Tibial nerve (tissue), 4 donors: ENCODE measurements around the gene XCR1. TPM values are rescaled to one million over a fixed set of nuclear protein-coding genes. Genes with fewer than 3 reads are reported as not detected.

ENCODE experiments used
- DNase-seq, 2 donors: peaks; one replicate each; pipeline ENCODE4 v3.0.0-alpha.2; 2019; ENCODE audit warnings: low spot score in 2 of 2
- H3K27ac ChIP-seq, 4 donors: fragments of 200-600 bp; sonication (generic) in 3 of 4; one replicate each; pipeline ENCODE4 v1.5.1; 2017 to 2019; ENCODE audit warnings: mild to moderate bottlenecking in 1 of 4
- H3K27me3 ChIP-seq, 2 donors: fragments of 200-600 bp; sonication (generic) in 1 of 2; one replicate each; pipeline versions ENCODE4 v1.5.1 to v1.6.0; 2017 to 2019
- H3K36me3 ChIP-seq, 3 donors: fragments of 200-600 bp; sonication (generic); one replicate each; pipeline ENCODE4 v1.5.1; 2018 to 2019
- H3K4me1 ChIP-seq, 4 donors: fragments of 200-600 bp; sonication (generic) in 3 of 4; one replicate each; pipeline ENCODE4 v1.5.1; 2017 to 2019
- H3K4me3 ChIP-seq, 4 donors: fragments of 200-600 bp; sonication (generic) in 3 of 4; one replicate each; pipeline ENCODE4 v1.5.1; 2017 to 2019; ENCODE audit warnings: mild to moderate bottlenecking in 1 of 4, moderate library complexity in 1 of 4
- H3K9me3 ChIP-seq, 4 donors: fragments of 200-600 bp; sonication (generic) in 3 of 4; one replicate each; pipeline ENCODE4 v1.5.1; 2017 to 2019
- EP300 ChIP-seq, 2 donors: sonication (generic); formaldehyde crosslinking; IDR thresholded peaks; one replicate each; pipeline ENCODE4 v1.6.1; 2017; ENCODE audit warnings: antibody characterized with exemption in 2 of 2, mild to moderate bottlenecking in 1 of 2
- POLR2A ChIP-seq, 2 donors: fragments of 450-650 bp; IDR thresholded peaks; one replicate each; pipeline ENCODE4 v1.6.1; 2017; ENCODE audit warnings: antibody characterized with exemption in 2 of 2, mild to moderate bottlenecking in 2 of 2, moderate library complexity in 2 of 2
- WGBS, 2 donors: methylation state at CpG; one replicate each; pipeline ENCODE4 v1.1.5; 2018; 5-methylcytosine and 5-hydroxymethylcytosine counted together
- total RNA-seq, 4 donors: library from RNA; depleted of rRNA; stranded (reverse); fragments of >200 nt; gene quantifications; one replicate each; pipeline ENCODE4 v1.1.0, GENCODE V29; 2016
- TF ChIP-seq, protein P1 (sequence below), 5 experiments: fragments of 200-600 bp in 3 of 5; fragments of 450-650 bp in 2 of 5; sonication (generic) in 3 of 5; IDR thresholded peaks; one replicate each; pipeline ENCODE4 v1.5.1; 2016 to 2019; ENCODE audit warnings: antibody characterized with exemption in 5 of 5, mild to moderate bottlenecking in 3 of 5, moderate library complexity in 2 of 5

XCR1 gene
- not detected for total RNA-seq

DNA sequence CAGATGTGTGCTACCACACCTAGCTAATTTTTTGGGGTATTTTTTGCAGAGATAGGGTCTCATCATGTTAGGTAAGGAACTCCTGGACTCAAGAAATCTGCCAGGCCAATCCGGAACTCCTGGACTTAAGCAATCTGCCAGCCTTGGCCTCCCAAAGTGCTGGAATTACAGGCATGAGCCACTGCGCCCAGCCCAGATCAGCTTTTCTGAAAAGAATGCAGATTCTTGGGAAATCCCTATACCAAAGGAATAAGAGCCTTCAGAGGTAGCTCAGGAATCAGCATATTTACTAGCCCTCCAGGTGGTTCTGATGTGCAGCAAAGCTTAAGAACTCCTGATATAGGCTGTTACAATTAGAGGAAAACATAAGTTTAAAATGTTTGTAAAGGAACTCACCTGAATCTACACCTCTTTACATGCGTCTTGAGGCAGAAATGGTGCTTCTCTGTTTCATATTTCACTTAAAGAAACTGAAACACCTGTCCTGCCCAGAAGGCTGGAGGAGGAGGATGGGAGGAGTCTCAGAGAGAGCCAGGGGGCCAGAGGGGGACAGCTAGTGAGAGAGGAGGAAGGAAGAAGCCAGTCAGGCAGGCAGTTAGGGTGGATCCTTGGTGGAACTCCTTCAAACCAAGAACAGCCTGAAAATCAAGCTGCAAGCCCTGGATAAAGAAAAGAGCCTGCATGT, at the start of gene XCR1:
XCR1 (minus strand) TSS at position 463 of the 685 bp plus-strand sequence. CDS start 5,536 bp downstream, outside the sequence.
- H3K9me3 ChIP-seq = peaks cover 0 to 22% (median 0%) of the 10 kb centered on the region in 4 donors
- WGBS, 2 donors = 99 to 100% methylated on average over 3 of the region's 3 CpGs
- no peaks in the 10 kb centered on the region for H3K27me3 ChIP-seq
- no peak for TF ChIP-seq EP300 (IDR thresholded peaks at IDR 0.05)
- TF ChIP-seq, protein P1, sequence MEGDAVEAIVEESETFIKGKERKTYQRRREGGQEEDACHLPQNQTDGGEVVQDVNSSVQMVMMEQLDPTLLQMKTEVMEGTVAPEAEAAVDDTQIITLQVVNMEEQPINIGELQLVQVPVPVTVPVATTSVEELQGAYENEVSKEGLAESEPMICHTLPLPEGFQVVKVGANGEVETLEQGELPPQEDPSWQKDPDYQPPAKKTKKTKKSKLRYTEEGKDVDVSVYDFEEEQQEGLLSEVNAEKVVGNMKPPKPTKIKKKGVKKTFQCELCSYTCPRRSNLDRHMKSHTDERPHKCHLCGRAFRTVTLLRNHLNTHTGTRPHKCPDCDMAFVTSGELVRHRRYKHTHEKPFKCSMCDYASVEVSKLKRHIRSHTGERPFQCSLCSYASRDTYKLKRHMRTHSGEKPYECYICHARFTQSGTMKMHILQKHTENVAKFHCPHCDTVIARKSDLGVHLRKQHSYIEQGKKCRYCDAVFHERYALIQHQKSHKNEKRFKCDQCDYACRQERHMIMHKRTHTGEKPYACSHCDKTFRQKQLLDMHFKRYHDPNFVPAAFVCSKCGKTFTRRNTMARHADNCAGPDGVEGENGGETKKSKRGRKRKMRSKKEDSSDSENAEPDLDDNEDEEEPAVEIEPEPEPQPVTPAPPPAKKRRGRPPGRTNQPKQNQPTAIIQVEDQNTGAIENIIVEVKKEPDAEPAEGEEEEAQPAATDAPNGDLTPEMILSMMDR (IDR thresholded peaks at IDR 0.05) = no peak
- TF ChIP-seq POLR2A (IDR thresholded peaks at IDR 0.05) = no peak
- no peak for DNase-seq
- H3K4me1 ChIP-seq = no peaks in the 10 kb centered on the region
- no peak within 1 kb of the TSS for H3K27ac ChIP-seq
- no peak within 1 kb of the TSS for H3K4me3 ChIP-seq
- H3K36me3 ChIP-seq = no peaks in the 10 kb centered on the region

DNA sequence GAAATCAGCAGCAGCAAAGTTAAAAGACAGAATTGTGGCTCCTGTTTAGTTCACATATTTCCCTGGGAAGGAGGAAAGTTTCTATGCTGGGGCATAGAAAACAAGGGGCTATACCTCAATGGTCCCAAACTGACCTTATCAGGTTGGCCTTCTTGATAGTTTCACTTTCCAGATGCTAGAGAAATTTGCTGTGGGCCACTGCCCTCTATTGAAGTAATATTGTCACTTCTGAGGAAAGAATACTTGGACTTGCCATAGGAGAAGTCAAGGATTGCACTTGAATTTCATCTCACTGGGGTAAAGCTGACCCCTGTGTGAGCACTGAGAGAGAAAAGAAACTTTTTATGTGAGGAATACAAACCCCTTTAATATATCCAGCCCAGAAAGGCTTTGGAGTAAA, 49.3 kb upstream of the XCR1 start:
- TF ChIP-seq EP300 (IDR thresholded peaks at IDR 0.05) = no peak
- DNase-seq = no peak
- H3K36me3 ChIP-seq = no peaks in the 10 kb centered on the region
- H3K4me1 ChIP-seq = peaks cover 0 to 25% (median 4%) of the 10 kb centered on the region in 4 donors
- no peak overlapping the region for H3K27ac ChIP-seq
- H3K27me3 ChIP-seq = no peaks in the 10 kb centered on the region
- H3K9me3 ChIP-seq = no peaks in the 10 kb centered on the region
- H3K4me3 ChIP-seq = no peak overlapping the region

DNA sequence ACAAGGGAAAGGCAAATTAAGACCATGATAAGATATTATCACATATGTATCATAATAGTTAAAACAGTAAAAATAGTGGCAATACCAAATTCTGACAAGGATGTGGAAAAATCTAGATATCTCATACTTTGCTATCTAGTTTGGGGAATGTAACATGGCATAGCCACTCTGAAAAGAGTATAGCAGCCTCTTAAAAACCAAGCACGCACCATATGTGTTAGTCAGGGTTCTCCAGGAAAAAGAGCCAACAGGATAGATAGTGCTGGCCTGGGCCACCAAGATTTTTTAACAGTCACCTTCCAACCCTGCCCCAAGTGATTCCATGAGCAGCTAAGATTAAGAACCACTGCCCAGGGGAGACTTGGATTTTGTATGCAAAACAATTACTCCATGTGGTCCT, 48.5 kb upstream of the XCR1 start:
- peaks cover 0 to 20% (median 4%) of the 10 kb centered on the region in 4 donors for H3K4me1 ChIP-seq
- no peak for TF ChIP-seq POLR2A (IDR thresholded peaks at IDR 0.05)
- TF ChIP-seq EP300 (IDR thresholded peaks at IDR 0.05) = no peak
- TF ChIP-seq, protein P1 (IDR thresholded peaks at IDR 0.05) = no peak
- no peak for DNase-seq
- H3K36me3 ChIP-seq = no peaks in the 10 kb centered on the region
- H3K27ac ChIP-seq = no peak overlapping the region
- H3K9me3 ChIP-seq = no peaks in the 10 kb centered on the region
- WGBS, 2 donors = 97 to 100% methylated on average over 1 of the region's 1 CpG
- no peak overlapping the region for H3K4me3 ChIP-seq
- no peaks in the 10 kb centered on the region for H3K27me3 ChIP-seq

GRCh38 chr3:46071222-46071858, 44.1 kb upstream of the XCR1 start:
- no peaks in the 10 kb centered on the region for H3K27me3 ChIP-seq
- no peak for DNase-seq
- no peaks in the 10 kb centered on the region for H3K4me1 ChIP-seq
- no peaks in the 10 kb centered on the region for H3K36me3 ChIP-seq
- no peak overlapping the region for H3K27ac ChIP-seq
- H3K4me3 ChIP-seq = no peak overlapping the region
- H3K9me3 ChIP-seq = no peaks in the 10 kb centered on the region
- WGBS, 2 donors = 65 to 91% methylated on average over 2 of the region's 2 CpGs
- TF ChIP-seq EP300 (IDR thresholded peaks at IDR 0.05) = no peak
- TF ChIP-seq, protein P1 (IDR thresholded peaks at IDR 0.05) = no peak
- TF ChIP-seq POLR2A (IDR thresholded peaks at IDR 0.05) = no peak

GRCh38 chr3:46070595-46071093, 43.4 kb upstream of the XCR1 start:
- Histone ChIP-seq H3K27ac (no peak overlapping the region), H3K4me1 (no peaks in the 10 kb centered on the region), H3K9me3 (no peaks in the 10 kb centered on the region), H3K36me3 (no peaks in the 10 kb centered on the region), H3K4me3 (no peak overlapping the region), H3K27me3 (no peaks in the 10 kb centered on the region)
- no peak for DNase-seq
- TF ChIP-seq, protein P1 (IDR thresholded peaks at IDR 0.05) = no peak
- no peak for TF ChIP-seq EP300 (IDR thresholded peaks at IDR 0.05)
- TF ChIP-seq POLR2A (IDR thresholded peaks at IDR 0.05) = no peak
- WGBS, 2 donors = 81 to 89% methylated on average over 1 of the region's 1 CpG
